Stimulated activated effector memory CD8-positive, alpha-beta T cell treated with anti-CD3 and anti-CD28 coated beads, Interleukin-12 subunit alpha, Interleukin-12 subunit beta, amount 100 ng/mL, for 72 hours (primary cell): Measurements from ENCODE around the gene CPAMD8.
"Not testable (repeated sequence)": the region's sequence is repeated elsewhere in the genome, so short reads cannot be mapped to it uniquely, and the experiment has no call there.

Experiments used
- ATAC-seq: fragments of 150-1000 bp; cut with Tn5 transposase; 2 replicates; pipeline ENCODE4 v1.10.0; 2021
- DNase-seq, 2 donors: peaks; one replicate each; pipeline ENCODE4 v3.0.0; 2021 to 2022; ENCODE audit warnings: low spot score in 2 of 2
- H3K27ac Mint-ChIP-seq: one replicate; pipeline ENCODE4 v1.8.0; 2022; ENCODE audit warnings: mild to moderate bottlenecking, mixed read lengths
- H3K36me3 Mint-ChIP-seq: one replicate; pipeline ENCODE4 v1.8.0; 2022; ENCODE audit warnings: mild to moderate bottlenecking, mixed read lengths
- H3K4me1 Mint-ChIP-seq: one replicate; pipeline ENCODE4 v1.8.0; 2022; ENCODE audit warnings: mixed read lengths
- H3K4me3 Mint-ChIP-seq: one replicate; pipeline ENCODE4 v1.8.0; 2022; ENCODE audit warnings: mild to moderate bottlenecking, mixed read lengths
- H3K9me3 Mint-ChIP-seq: one replicate; pipeline ENCODE4 v1.8.0; 2022; ENCODE audit warnings: mixed read lengths

CPAMD8 gene

DNA sequence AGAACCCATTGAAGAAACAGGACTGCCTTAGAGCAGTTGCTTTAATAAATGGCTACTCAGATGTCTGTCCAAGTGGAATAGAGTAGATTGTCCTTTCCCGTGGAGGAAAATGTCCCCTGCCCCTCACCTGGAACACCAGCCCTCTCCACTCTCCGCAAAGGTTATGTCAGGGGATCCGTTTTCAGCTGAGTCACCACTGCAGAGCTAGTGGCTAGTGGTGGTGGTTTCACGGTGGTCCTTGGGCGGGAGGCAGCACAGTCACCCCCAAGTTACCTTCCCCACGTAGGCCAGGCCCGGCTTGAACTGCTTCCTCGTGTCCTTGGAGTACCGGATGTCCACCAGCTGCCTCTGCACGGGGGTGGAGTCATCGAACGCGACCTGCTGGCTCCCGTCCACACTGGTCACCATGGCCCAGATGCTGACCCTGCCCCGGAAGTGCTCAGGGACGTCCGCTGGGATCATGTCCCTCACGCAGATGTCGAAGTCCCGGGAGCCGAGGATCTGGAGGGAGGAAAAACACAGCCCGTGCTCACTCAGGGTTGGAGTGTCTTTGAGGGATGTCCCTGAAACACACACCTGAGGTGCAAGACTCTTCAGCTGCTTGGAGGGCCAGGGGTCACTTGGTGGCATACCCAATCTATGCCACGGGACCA, 29.6 kb downstream of the CPAMD8 start:
- H3K9me3 Mint-ChIP-seq, H3K27ac Mint-ChIP-seq, H3K36me3 Mint-ChIP-seq, H3K4me3 Mint-ChIP-seq, ATAC-seq, DNase-seq: not testable (repeated sequence)
- peaks cover 17% of the 10 kb centered on the region for H3K4me1 Mint-ChIP-seq

- ATAC-seq (no peak), DNase-seq (no peak)
- Mint-ChIP-seq H3K9me3 (peaks cover 8% of the 10 kb centered on the region), H3K36me3 (no peaks in the 10 kb centered on the region), H3K4me1 (no peaks in the 10 kb centered on the region), H3K27ac (no peak overlapping the region), H3K4me3 (no peak overlapping the region)
Measured at GRCh38 chr19:16988661-16989060, 37.9 kb downstream of the CPAMD8 start.

DNA sequence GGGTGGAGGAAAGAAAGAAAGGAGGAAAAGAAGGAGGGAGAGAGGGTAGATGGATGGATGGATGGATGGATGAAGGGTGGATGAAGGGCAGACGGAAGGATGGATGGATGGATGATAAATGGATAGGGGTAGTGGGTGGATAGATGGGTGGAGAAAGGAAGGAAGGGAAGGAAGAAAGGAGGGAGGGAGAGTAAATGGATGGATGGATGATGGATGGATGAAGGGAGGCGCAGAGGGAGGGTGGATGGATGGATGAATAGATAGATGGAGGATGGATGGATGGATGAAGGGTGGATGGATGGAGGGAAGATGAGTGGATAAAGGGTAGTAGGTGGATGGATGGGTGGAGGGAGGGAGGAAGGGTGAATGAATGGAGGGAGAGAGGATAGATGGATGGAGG, 41.2 kb downstream of the CPAMD8 start:
- Mint-ChIP-seq H3K9me3 (peaks cover 11% of the 10 kb centered on the region), H3K4me3 (no peak overlapping the region), H3K4me1 (no peaks in the 10 kb centered on the region), H3K27ac (no peak overlapping the region), H3K36me3 (no peaks in the 10 kb centered on the region)
- DNase-seq (no peak), ATAC-seq (no peak)

- H3K36me3 Mint-ChIP-seq, DNase-seq, H3K4me1 Mint-ChIP-seq, H3K27ac Mint-ChIP-seq, ATAC-seq, H3K4me3 Mint-ChIP-seq: not testable (repeated sequence)
- H3K9me3 Mint-ChIP-seq: peaks cover 15% of the 10 kb centered on the region
Measured at GRCh38 chr19:16982586-16982985, 44.0 kb downstream of the CPAMD8 start.

GRCh38 chr19:16978839-16979802, 47.5 kb downstream of the CPAMD8 start:
- no peak for ATAC-seq
- no peak for DNase-seq
- Mint-ChIP-seq H3K4me3 (no peak overlapping the region), H3K36me3 (no peaks in the 10 kb centered on the region), H3K4me1 (no peaks in the 10 kb centered on the region), H3K9me3 (peaks cover 12% of the 10 kb centered on the region), H3K27ac (no peak overlapping the region)

- ATAC-seq: no peak
Measured at GRCh38 chr19:16978156-16978555, 48.5 kb downstream of the CPAMD8 start.

GRCh38 chr19:16977306-16977705, 49.3 kb downstream of the CPAMD8 start:
- Mint-ChIP-seq H3K4me1 (no peaks in the 10 kb centered on the region), H3K36me3 (no peaks in the 10 kb centered on the region), H3K27ac (no peak overlapping the region), H3K9me3 (peaks cover 4% of the 10 kb centered on the region), H3K4me3 (no peak overlapping the region)
- no peak for DNase-seq
- ATAC-seq: no peak

More at GRCh38 chr19:16978156-16978555, 48.5 kb downstream of the CPAMD8 start:
- no peak for DNase-seq
- no peaks in the 10 kb centered on the region for H3K4me1 Mint-ChIP-seq
- H3K36me3 Mint-ChIP-seq: no peaks in the 10 kb centered on the region
- H3K4me3 Mint-ChIP-seq: no peak overlapping the region
- H3K27ac Mint-ChIP-seq: no peak overlapping the region
- peaks cover 4% of the 10 kb centered on the region for H3K9me3 Mint-ChIP-seq

GRCh38 chr19:16976446-16976845, 50.2 kb downstream of the CPAMD8 start:
- no peak overlapping the region for H3K27ac Mint-ChIP-seq
- H3K9me3 Mint-ChIP-seq: peaks cover 4% of the 10 kb centered on the region
- ATAC-seq (no peak), DNase-seq (no peak)
- H3K4me3 Mint-ChIP-seq: no peak overlapping the region
- H3K36me3 Mint-ChIP-seq: no peaks in the 10 kb centered on the region
- H3K4me1 Mint-ChIP-seq: no peaks in the 10 kb centered on the region

DNA sequence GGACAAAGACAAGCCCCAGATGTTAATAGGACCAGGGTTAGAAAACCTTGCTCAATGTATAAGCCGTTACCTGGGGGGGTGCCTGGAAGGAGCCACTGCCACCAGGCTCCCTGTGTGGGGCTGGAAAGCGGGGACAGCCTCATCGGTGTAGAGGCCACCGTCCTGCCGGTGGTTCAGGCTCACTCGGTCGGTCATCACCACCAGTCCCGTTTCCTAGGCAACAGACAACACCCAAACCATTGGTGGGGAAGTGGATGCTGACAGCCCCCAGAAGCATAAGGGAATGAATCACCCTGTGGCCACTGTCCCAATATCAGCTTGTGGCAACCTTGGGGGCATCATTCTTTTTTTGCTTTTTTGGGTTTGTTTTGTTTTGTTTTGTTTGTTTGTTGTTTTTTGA, 55.8 kb downstream of the CPAMD8 start:
- H3K4me1 Mint-ChIP-seq: no peaks in the 10 kb centered on the region
- H3K36me3 Mint-ChIP-seq: no peaks in the 10 kb centered on the region
- DNase-seq (no peak), ATAC-seq (no peak)
- no peak overlapping the region for H3K4me3 Mint-ChIP-seq
- no peak overlapping the region for H3K27ac Mint-ChIP-seq
- H3K9me3 Mint-ChIP-seq: peaks cover 7% of the 10 kb centered on the region

GRCh38 chr19:16969135-16969534, 57.5 kb downstream of the CPAMD8 start:
- H3K4me1 Mint-ChIP-seq: no peaks in the 10 kb centered on the region
- no peak for ATAC-seq
- DNase-seq: no peak
- H3K36me3 Mint-ChIP-seq: no peaks in the 10 kb centered on the region
- H3K9me3 Mint-ChIP-seq: peaks cover 7% of the 10 kb centered on the region
- no peak overlapping the region for H3K27ac Mint-ChIP-seq
- no peak overlapping the region for H3K4me3 Mint-ChIP-seq

- H3K4me3 Mint-ChIP-seq, H3K9me3 Mint-ChIP-seq, H3K4me1 Mint-ChIP-seq: not testable (repeated sequence)
Measured at GRCh38 chr19:16960996-16961822, 65.4 kb downstream of the CPAMD8 start.

GRCh38 chr19:16958277-16958676, 68.3 kb downstream of the CPAMD8 start:
- H3K4me3 Mint-ChIP-seq, DNase-seq, H3K4me1 Mint-ChIP-seq, H3K27ac Mint-ChIP-seq, H3K9me3 Mint-ChIP-seq, ATAC-seq, H3K36me3 Mint-ChIP-seq: not testable (repeated sequence)

More at GRCh38 chr19:16960996-16961822, 65.4 kb downstream of the CPAMD8 start:
- H3K27ac Mint-ChIP-seq, H3K36me3 Mint-ChIP-seq, DNase-seq, ATAC-seq: not testable (repeated sequence)

DNA sequence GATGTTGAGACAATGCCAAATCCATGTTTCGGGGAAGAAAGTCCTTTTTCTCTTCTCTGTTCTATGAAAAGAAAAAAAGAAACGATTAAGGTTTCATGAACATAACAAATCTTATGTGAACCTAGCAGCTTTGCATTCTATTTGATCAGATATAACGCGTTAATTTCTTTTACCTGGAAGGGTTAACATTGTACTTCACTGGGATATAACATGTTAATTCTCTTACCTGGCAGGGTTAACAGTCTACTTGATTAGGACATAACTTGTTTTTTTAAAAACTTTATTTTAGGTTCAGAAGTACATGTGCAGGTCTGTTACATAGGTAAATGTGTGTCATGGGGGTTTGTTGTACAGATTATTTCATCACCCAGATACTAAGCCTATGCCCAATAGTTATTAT, 68.8 kb downstream of the CPAMD8 start:
- no peak overlapping the region for H3K27ac Mint-ChIP-seq
- no peak for ATAC-seq

GRCh38 chr19:16957151-16957701, 69.4 kb downstream of the CPAMD8 start:
- H3K9me3 Mint-ChIP-seq: no peaks in the 10 kb centered on the region
- no peaks in the 10 kb centered on the region for H3K4me1 Mint-ChIP-seq
- no peaks in the 10 kb centered on the region for H3K36me3 Mint-ChIP-seq
- no peak overlapping the region for H3K4me3 Mint-ChIP-seq
- DNase-seq: no peak
- ATAC-seq: no peak
- H3K27ac Mint-ChIP-seq: no peak overlapping the region

More for the DNA sequence above, 68.8 kb downstream of the CPAMD8 start:
- DNase-seq: no peak
- H3K4me1 Mint-ChIP-seq: no peaks in the 10 kb centered on the region
- H3K9me3 Mint-ChIP-seq: no peaks in the 10 kb centered on the region
- H3K4me3 Mint-ChIP-seq: no peak overlapping the region
- no peaks in the 10 kb centered on the region for H3K36me3 Mint-ChIP-seq

- Mint-ChIP-seq H3K36me3 (no peaks in the 10 kb centered on the region), H3K4me1 (no peaks in the 10 kb centered on the region), H3K9me3 (no peaks in the 10 kb centered on the region), H3K4me3 (no peak overlapping the region), H3K27ac (no peak overlapping the region)
- ATAC-seq: no peak
- no peak for DNase-seq
Measured at GRCh38 chr19:16955161-16955560, 71.4 kb downstream of the CPAMD8 start.
